ENCODE measurements around the gene NUDT13.

GRCh38 chr10:73092830-73093229 lies 17.4 kb upstream of the NUDT13 start:
- TF ChIP-seq, protein P1, sequence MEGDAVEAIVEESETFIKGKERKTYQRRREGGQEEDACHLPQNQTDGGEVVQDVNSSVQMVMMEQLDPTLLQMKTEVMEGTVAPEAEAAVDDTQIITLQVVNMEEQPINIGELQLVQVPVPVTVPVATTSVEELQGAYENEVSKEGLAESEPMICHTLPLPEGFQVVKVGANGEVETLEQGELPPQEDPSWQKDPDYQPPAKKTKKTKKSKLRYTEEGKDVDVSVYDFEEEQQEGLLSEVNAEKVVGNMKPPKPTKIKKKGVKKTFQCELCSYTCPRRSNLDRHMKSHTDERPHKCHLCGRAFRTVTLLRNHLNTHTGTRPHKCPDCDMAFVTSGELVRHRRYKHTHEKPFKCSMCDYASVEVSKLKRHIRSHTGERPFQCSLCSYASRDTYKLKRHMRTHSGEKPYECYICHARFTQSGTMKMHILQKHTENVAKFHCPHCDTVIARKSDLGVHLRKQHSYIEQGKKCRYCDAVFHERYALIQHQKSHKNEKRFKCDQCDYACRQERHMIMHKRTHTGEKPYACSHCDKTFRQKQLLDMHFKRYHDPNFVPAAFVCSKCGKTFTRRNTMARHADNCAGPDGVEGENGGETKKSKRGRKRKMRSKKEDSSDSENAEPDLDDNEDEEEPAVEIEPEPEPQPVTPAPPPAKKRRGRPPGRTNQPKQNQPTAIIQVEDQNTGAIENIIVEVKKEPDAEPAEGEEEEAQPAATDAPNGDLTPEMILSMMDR (IDR thresholded peaks at IDR 0.05) = no peak
- no peak for TF ChIP-seq EZH2 (IDR thresholded peaks at IDR 0.05; ENCODE audit: borderline replicate concordance, insufficient read depth, low read depth, low read length, poor library complexity, severe bottlenecking)

Measured in B cell (primary cell).